ENCODE results near the gene DISC1. TPM values are rescaled to one million over a fixed set of nuclear protein-coding genes. Genes with fewer than 3 reads are reported as not detected.

DISC1 gene
- total RNA-seq, 1 donor from 2014 or later = 10.5 TPM

- intact Hi-C loops (cut with micrococcal nuclease) = no loop called here
Measured at GRCh38 chr1:231806623-231807495, 180.3 kb downstream of the DISC1 start.

- intact Hi-C loops (cut with micrococcal nuclease) = no loop called here
Measured at GRCh38 chr1:231807541-231807940, 181.0 kb downstream of the DISC1 start.

GRCh38 chr1:231808116-231808515, 181.5 kb downstream of the DISC1 start:
- intact Hi-C loops (cut with micrococcal nuclease) = no loop called here

GRCh38 chr1:231808990-231809389, 182.4 kb downstream of the DISC1 start:
- intact Hi-C loops (cut with micrococcal nuclease) = no loop called here

GRCh38 chr1:231810415-231810814, 183.8 kb downstream of the DISC1 start:
- intact Hi-C loops (cut with micrococcal nuclease) = no loop called here

GRCh38 chr1:231814021-231814420, 187.4 kb downstream of the DISC1 start:
- intact Hi-C loops (cut with micrococcal nuclease) = no loop called here

- intact Hi-C loops (cut with micrococcal nuclease) = no loop called here
Measured at GRCh38 chr1:231814521-231814920, 187.9 kb downstream of the DISC1 start.

GRCh38 chr1:231817801-231818200, 191.2 kb downstream of the DISC1 start:
- intact Hi-C loops (cut with micrococcal nuclease) = no loop called here

- intact Hi-C loops (cut with micrococcal nuclease) = no loop called here
Measured at GRCh38 chr1:231818337-231818736, 191.7 kb downstream of the DISC1 start.

- intact Hi-C loops (cut with micrococcal nuclease) = no loop called here
Measured at GRCh38 chr1:231821281-231821680, 194.7 kb downstream of the DISC1 start.

GRCh38 chr1:231822041-231822440, 195.5 kb downstream of the DISC1 start:
- intact Hi-C loops (cut with micrococcal nuclease) = no loop called here

- intact Hi-C loops (cut with micrococcal nuclease) = no loop called here
Measured at GRCh38 chr1:231826566-231826965, 200.0 kb downstream of the DISC1 start.

- intact Hi-C loops (cut with micrococcal nuclease) = no loop called here
Measured at GRCh38 chr1:231827337-231828105, 200.9 kb downstream of the DISC1 start.

GRCh38 chr1:231828182-231828920, 201.8 kb downstream of the DISC1 start:
- intact Hi-C loops (cut with micrococcal nuclease) = no loop called here

- intact Hi-C loops (cut with micrococcal nuclease) = no loop called here
Measured at GRCh38 chr1:231829332-231829731, 202.7 kb downstream of the DISC1 start.

- intact Hi-C loops (cut with micrococcal nuclease) = no loop called here
Measured at GRCh38 chr1:231836227-231836893, 209.8 kb downstream of the DISC1 start.

- intact Hi-C loops (cut with micrococcal nuclease) = no loop called here
Measured at GRCh38 chr1:231838521-231838920, 211.9 kb downstream of the DISC1 start.

- intact Hi-C loops (cut with micrococcal nuclease) = no loop called here
Measured at GRCh38 chr1:231839999-231840398, 213.4 kb downstream of the DISC1 start.

- intact Hi-C loops (cut with micrococcal nuclease) = no loop called here
Measured at GRCh38 chr1:231841616-231842344, 215.2 kb downstream of the DISC1 start.

GRCh38 chr1:231842441-231842840, 215.9 kb downstream of the DISC1 start:
- intact Hi-C loops (cut with micrococcal nuclease) = no loop called here

Data from T-helper 2 cell treated with Interferon-gamma antibody and Interleukin-4, amounts not matched to agents 100 ng/mL and 5 ng/mL, for 36 hours (primary cell).